ENCODE measurements around the gene SCARF2.
"Not testable (repeated sequence)": the region's sequence is repeated elsewhere in the genome, so short reads cannot be mapped to it uniquely, and the experiment has no call there.

The SCARF2 gene

GRCh38 chr22:20437613-20438426 is at the start of gene SCARF2:
SCARF2 (minus strand) TSS chr22:20437825; CDS start chr22:20437754, 71 bp downstream.
- peak; percentile 67 for DNase-seq (ENCODE audit: low read depth)

GRCh38 chr22:20486229-20486628 is 48.6 kb upstream of the SCARF2 start:
- DNase-seq (ENCODE audit: low read depth): no peak

GRCh38 chr22:20484948-20485683 is 47.5 kb upstream of the SCARF2 start:
- DNase-seq (ENCODE audit: low read depth): no peak

- no peak for DNase-seq (ENCODE audit: low read depth)
Observed at GRCh38 chr22:20483771-20484170, 46.1 kb upstream of the SCARF2 start.

- not testable (repeated sequence) for DNase-seq (ENCODE audit: low read depth)
Observed at GRCh38 chr22:20483143-20483506, 45.5 kb upstream of the SCARF2 start.

GRCh38 chr22:20479612-20480196 is 42.1 kb upstream of the SCARF2 start:
- DNase-seq (ENCODE audit: low read depth): no peak

- not testable (repeated sequence) for DNase-seq (ENCODE audit: low read depth)
Observed at GRCh38 chr22:20478059-20478458, 40.4 kb upstream of the SCARF2 start.

GRCh38 chr22:20475569-20475968 is 37.9 kb upstream of the SCARF2 start:
- DNase-seq (ENCODE audit: low read depth): not testable (repeated sequence)

- no peak for DNase-seq (ENCODE audit: low read depth)
Observed at GRCh38 chr22:20475115-20475436, 37.5 kb upstream of the SCARF2 start.

- no peak for DNase-seq (ENCODE audit: low read depth)
Observed at GRCh38 chr22:20472629-20473442, 35.2 kb upstream of the SCARF2 start.

GRCh38 chr22:20471126-20471833 is 33.7 kb upstream of the SCARF2 start:
- DNase-seq (ENCODE audit: low read depth): no peak

- not testable (repeated sequence) for DNase-seq (ENCODE audit: low read depth)
Observed at GRCh38 chr22:20470525-20470924, 32.9 kb upstream of the SCARF2 start.

- no peak for DNase-seq (ENCODE audit: low read depth)
Observed at GRCh38 chr22:20469110-20469868, 31.7 kb upstream of the SCARF2 start.

GRCh38 chr22:20466659-20467379 is 29.2 kb upstream of the SCARF2 start:
- DNase-seq (ENCODE audit: low read depth): no peak

- no peak for DNase-seq (ENCODE audit: low read depth)
Observed at GRCh38 chr22:20465759-20466077, 28.1 kb upstream of the SCARF2 start.

GRCh38 chr22:20464912-20465758 is 27.5 kb upstream of the SCARF2 start:
- DNase-seq (ENCODE audit: low read depth): no peak

GRCh38 chr22:20464096-20464614 is 26.5 kb upstream of the SCARF2 start:
- DNase-seq (ENCODE audit: low read depth): no peak

- no peak for DNase-seq (ENCODE audit: low read depth)
Observed at GRCh38 chr22:20463324-20464095, 25.9 kb upstream of the SCARF2 start.

All from ELR (cell line).